Head of caudate nucleus (tissue), 42 donors: ENCODE results near the gene TNC.

Experiments used
- DNase-seq, 42 donors: peaks; one replicate each; pipeline versions ENCODE4 v3.0.0 to v3.0.0-alpha.2; 2020 to 2021; ENCODE audit warnings: mixed read lengths in 7 of 42
- intact Hi-C: fragments of 100-400 bp; cut with DNase I; formaldehyde crosslinking; loops from one replicate; pipeline ENCODE4 v1.15.0; 2022

Gene TNC

GRCh38 chr9:115069302-115069701 lies 48.7 kb downstream of the TNC start:
- intact Hi-C loops, result no loop called here
- no peak for DNase-seq

DNA sequence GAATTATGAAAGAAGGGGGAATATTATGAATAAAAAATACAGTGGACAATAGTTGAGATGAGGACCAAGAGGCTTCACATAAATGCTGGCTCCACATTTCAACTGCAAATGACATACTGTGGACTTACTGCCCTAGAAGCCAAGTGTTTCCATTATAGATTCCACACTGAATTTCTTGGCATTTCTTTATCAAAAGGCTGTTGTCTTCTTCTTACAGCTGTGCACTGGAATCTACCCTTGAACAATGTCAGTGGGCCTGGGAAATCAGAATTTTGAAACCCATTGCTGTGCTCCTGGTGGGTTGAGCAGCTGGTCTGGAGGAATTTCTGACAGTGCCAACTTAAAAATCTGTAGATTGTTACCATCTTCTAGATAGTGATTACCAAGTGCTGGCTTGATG lies 49.9 kb downstream of the TNC start:
- no peak for DNase-seq
- intact Hi-C loops, result no loop called here

DNA sequence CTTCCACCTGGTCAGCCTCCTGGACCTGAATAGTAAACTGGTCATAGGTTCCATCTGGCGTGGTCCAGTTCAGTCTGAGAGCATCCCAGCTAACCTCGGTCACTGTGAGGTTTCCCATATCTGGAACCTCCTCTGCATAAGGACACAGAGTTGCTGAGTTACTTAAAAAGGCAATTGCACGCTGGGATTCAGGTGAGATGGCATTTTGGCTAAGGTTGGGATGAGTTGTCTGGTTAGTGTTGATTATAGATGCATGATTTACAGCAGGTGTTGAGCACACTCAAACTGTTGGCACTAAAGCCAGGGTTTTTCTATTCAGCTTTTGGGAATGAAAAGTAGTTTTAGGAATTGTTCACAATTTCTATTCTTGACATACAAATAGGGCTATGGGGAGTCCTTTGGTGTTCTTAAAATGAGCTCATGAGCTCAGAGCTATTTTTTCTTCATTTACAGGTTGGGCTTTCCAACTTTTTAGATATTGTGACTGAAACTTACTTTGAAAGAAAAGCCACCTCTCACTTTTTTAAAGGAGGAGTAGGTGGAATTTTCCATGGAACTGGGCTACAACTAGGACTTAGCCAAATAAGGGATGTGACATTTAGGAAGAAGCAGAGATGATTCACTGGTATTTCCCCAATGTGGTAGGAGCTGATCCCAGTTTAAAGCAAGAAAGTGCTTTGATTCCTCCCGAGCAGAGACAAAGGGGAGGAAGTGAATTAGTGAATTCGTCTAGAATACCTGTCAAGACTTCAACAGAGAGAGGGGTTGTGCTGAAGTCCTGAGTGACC lies 54.7 kb downstream of the TNC start:
- peak in 5 of 42 donors; percentile 11 to 40 (median 17) for DNase-seq
- intact Hi-C loops, result no loop called here

DNA sequence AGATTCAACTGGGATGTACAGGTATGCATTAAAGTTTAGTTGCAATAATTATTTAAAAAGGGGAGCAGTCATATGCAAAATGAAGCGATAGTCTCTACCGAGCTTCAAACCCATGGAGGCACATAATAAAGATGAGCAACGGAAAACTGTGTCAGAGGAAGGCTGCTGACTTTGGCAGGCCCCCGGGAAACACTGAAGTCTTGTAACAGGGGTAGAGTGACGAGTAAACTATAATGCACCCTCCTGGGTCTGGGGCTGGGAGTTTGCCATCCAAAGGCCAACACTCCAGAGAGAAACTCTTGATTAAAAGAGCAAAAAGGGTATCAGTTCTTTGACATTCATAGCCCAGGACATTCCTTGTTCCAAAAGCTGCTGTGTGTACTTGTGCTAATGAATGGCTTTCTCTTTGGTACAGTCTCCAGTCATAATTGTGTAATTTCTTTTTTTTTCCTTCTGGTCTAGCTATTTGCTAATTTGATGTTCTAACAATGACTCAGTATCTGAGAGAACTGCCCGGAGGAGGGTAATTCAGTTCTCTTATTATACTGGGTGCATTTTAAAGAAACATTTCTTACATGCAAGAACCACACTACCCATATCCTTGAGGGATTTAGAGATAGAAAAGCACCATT lies 59.2 kb downstream of the TNC start:
- no peak for DNase-seq

GRCh38 chr9:115058175-115058574 lies 59.8 kb downstream of the TNC start:
- DNase-seq, result no peak
- intact Hi-C loops, result no loop called here

More for the DNA sequence above, 59.2 kb downstream of the TNC start:
- intact Hi-C loops, result no loop called here

- intact Hi-C loops, result no loop called here
- DNase-seq, result no peak
Observed at GRCh38 chr9:115057559-115057958, 60.4 kb downstream of the TNC start.

DNA sequence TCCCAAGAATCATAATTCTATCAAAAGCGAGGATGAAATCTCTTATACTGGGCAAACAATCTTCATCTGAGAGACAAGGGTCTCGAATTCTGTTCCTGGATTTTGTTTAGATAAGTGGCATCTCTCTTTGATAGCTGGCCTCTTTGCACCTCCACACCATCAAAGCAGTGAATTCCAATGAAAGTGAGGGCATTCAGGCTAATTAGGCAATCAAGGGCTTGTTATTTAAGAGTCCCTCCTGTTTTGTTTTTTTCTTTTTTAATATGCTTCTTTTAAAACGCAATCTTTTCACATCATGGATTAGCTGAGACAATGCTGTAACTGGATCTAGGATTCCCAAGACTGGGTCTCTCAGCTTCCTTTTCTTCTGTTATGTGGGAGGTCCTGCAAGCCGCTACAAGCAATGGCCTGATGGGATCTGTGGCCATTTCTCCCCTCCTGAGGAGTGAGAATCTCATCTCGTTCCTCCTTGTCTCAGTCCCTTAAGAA lies 67.9 kb downstream of the TNC start:
- no peak for DNase-seq
- intact Hi-C loops, result no loop called here

- DNase-seq, result no peak
- intact Hi-C loops, result no loop called here
Observed at GRCh38 chr9:115046824-115047223, 71.1 kb downstream of the TNC start.

DNA sequence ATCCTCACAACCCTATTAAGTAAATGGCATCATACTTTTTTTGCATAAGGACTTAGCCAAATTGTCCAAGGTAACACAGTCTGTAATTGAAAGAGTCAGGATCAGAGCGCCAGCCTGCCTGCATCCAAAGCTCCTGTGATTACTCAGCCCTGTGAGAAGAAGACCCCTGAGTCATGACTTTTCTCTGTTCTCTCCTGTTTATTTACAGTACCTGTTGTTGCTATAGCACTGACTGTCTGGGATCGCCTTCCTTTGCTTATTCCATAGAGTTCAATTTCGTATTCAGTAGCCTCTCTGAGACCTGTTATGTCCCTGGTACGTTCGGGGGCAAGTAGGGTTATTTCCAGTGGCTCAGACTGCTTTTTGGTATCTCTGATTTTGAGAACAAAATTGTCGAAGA lies 71.8 kb downstream of the TNC start:
- no peak for DNase-seq
- intact Hi-C loops, result no loop called here

DNA sequence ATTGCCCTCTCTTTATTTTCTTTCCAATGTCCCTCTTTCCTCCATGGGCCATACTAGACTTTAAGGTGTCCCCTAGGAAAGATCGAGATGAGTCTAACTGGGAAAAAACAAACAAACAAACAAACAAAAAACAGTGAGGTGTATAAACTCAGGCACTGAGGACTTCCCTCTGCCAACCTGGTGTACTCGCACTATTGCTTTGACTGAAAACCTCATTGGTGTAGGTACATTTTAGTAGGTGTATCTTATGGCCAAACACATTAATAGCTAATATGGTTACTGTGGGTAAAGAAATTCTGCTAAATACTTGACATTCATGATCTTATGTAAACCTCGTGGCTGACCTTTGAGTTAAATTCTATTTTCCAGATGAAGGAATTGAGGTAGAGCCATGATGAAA lies 74.3 kb downstream of the TNC start:
- no peak for DNase-seq
- intact Hi-C loops, result no loop called here

DNA sequence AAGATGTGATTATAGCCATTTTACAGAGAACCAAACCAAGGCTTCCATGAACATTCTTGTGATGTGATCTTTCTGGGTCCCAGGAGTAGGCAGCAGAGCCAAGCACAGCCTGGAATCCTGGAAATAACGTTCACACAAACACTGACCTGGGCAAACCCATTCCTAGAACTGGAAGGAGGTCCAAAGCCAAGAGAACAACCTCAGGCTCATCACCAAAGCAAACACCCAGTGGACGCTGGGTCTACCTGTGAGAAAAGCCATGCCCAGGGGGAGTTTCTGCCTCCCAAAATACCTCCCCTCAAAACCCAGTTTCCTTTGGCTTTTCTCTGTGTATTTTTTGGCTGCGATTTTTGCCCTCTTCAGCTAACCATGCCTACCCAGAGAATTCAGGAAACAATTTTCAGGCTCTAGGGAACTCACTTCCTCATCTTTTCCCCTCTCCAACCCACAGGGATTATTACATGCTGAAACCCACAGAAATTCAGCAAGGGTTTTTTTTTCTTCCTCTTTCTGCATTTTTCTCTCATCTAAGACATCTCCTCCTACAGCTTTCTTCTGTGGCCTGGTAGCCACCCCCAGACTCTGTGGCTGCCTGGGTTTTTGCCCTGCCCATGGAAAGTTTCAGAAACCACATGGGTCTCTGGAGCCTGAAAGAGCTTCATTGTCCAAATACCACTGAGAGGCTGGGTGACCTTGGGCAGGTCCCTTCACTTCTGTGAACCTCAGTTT lies 75.0 kb downstream of the TNC start:
- DNase-seq, result no peak
- intact Hi-C loops, result no loop called here

DNA sequence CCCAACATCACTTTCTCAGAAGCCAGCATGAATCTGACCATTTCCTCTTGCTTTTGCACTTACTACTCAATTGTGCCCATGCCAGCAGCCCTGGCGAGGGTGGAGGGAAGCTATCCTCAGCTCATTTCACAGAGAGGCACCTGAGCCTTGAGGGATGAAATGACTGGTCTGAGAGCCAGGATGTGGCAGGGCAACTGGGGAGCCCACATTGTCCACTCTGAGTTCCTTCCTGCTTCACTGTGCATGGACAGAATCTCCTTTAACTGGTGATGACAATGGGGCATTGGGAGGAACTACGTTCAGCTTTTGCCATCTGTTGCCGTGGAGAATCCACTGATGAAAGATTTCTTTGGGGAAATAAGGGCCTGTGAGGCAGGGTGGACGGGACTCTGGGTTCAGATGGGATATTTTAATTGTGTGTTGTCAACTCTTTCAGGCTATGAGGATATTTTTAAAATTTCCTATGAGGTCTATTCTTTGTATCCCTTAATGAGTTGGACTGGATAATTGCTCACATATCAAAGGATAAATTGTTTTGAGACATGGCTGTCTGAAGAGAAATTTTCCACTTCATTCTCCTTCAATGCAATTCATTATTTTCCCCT lies 78.3 kb downstream of the TNC start:
- DNase-seq, result peak in 9 of 42 donors; percentile 4 to 27 (median 17)
- intact Hi-C loops, result no loop called here

GRCh38 chr9:115038178-115038577 lies 79.8 kb downstream of the TNC start:
- DNase-seq, result no peak
- intact Hi-C loops, result no loop called here

GRCh38 chr9:115036691-115037090 lies 81.3 kb downstream of the TNC start:
- intact Hi-C loops, result no loop called here
- DNase-seq, result no peak

DNA sequence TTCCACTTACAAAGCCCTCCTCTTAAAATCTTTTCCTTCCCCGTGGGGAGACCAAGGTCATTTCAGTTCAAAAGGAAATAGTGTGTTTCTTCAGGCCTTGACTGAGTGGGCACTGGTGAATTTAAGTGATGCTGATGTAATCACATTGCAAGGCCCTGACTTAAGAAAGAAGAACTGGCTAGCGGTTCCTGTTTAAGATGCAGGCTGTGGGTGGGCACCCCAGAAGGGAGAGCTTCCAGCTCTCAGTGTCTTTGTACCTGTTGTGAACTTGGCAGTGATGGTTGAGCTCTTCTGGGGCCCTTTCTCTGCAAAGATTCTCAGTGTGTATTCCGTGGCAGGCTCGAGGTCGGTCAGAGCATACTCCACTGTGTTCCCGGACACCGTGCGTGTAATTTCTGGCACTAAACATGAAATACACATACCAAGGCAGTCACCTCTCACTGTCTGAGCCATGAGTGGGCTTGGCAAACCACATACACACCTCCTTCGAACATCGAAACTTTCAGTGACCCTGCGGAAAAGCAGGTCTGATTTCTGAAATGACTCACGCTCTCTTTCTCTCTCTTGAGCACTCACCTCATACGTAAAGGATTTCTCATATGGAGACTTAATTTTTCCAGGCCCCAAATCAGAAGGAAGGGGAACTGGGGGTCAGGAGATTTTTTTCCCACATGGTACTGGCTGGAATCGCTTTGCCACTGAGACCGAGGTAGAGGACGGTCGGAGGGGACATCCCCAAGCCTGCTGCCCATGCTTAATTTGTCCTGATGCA lies 81.9 kb downstream of the TNC start:
- peak in 11 of 42 donors; percentile 5 to 57 (median 23) for DNase-seq
- intact Hi-C loops, result no loop called here

GRCh38 chr9:115034801-115035200 lies 83.2 kb downstream of the TNC start:
- intact Hi-C loops, result no loop called here
- DNase-seq, result no peak

GRCh38 chr9:115033800-115034199 lies 84.2 kb downstream of the TNC start:
- DNase-seq, result no peak
- intact Hi-C loops, result no loop called here

DNA sequence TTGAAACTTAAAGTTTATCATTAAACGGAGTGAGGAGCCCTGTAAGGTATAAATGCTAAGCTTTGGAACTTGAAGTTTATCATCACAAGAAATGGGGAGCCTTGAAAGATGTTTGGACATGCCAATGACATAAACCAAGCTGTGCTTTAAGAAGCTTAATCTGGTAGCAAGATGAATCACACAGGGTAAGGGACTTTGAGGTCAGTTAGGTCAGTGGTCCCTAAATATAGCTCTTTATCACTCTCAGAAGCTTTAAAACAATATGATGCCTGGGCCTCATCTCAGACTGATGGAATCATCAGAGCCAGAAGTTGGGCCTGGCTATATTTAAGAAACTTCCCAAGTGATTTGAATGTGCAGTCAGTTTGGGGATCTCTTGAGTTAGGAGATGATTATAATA lies 85.7 kb downstream of the TNC start:
- no peak for DNase-seq
- intact Hi-C loops, result no loop called here

- intact Hi-C loops, result no loop called here
- no peak for DNase-seq
Observed at GRCh38 chr9:115030006-115030405, 88.0 kb downstream of the TNC start.
